Activated T-cell treated with anti-CD3 and anti-CD28 coated beads for 48 hours (primary cell): Measurements from ENCODE around the gene SCYL1.

Source experiments
- DNase-seq: peaks from one replicate; pipeline ENCODE4 v3.0.0-alpha.2; 2020; ENCODE audit warnings: low read depth

SCYL1 gene

GRCh38 chr11:65493367-65494176 lies 31.3 kb upstream of the SCYL1 start:
- no peak for DNase-seq

DNA sequence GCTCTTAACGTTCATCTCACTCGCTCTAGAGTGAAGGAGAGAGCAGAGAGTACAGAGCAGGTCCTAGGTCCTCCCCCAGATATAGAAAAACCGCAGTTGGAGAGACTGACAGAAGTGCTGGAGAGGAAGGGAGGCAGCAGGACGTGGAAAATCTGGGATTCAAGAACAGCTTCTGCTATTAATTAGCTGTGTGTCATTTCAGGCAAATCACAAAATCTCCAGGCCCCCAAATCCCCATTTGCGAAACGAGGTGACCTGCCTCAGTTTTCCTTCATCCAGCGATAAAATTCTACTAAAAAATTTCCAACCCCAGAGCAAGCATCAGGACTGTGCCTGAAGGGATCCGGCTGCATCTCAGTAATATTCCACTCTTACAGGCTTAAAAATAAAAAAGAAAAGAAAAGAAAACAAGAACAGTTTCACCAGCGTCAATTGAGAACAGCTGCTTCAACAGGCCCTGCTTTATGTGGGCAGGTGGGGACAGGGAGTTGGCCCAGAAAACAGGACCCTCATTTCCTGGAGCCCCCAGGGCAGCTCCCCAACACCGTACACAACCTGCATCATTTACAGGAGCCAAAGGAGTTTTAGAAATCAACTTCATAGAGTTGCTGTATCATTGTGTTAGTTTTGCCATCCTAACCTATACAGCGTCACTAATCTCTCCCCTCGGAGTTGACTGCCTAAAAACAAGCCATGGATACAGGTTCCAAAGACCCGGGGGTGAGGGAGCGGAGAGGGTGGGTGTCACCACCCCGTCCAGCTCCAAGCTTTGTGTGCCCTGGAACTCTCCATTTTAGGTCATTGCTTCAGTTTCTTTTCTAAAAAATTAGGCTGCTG lies 28.4 kb upstream of the SCYL1 start:
- DNase-seq: no peak

GRCh38 chr11:65497141-65498041 lies 27.5 kb upstream of the SCYL1 start:
- DNase-seq: peak; percentile 100

DNA sequence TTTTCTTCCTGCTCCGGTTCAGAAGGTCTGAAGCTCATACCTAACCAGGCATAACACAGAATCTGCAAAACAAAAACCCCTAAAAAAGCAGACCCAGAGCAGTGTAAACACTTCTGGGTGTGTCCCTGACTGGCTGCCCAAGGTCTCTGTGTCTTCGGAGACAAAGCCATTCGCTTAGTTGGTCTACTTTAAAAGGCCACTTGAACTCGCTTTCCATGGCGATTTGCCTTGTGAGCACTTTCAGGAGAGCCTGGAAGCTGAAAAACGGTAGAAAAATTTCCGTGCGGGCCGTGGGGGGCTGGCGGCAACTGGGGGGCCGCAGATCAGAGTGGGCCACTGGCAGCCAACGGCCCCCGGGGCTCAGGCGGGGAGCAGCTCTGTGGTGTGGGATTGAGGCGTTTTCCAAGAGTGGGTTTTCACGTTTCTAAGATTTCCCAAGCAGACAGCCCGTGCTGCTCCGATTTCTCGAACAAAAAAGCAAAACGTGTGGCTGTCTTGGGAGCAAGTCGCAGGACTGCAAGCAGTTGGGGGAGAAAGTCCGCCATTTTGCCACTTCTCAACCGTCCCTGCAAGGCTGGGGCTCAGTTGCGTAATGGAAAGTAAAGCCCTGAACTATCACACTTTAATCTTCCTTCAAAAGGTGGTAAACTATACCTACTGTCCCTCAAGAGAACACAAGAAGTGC lies 26.7 kb upstream of the SCYL1 start:
- peak; percentile 55 for DNase-seq

GRCh38 chr11:65498727-65498976 lies 26.2 kb upstream of the SCYL1 start:
- no peak for DNase-seq

DNA sequence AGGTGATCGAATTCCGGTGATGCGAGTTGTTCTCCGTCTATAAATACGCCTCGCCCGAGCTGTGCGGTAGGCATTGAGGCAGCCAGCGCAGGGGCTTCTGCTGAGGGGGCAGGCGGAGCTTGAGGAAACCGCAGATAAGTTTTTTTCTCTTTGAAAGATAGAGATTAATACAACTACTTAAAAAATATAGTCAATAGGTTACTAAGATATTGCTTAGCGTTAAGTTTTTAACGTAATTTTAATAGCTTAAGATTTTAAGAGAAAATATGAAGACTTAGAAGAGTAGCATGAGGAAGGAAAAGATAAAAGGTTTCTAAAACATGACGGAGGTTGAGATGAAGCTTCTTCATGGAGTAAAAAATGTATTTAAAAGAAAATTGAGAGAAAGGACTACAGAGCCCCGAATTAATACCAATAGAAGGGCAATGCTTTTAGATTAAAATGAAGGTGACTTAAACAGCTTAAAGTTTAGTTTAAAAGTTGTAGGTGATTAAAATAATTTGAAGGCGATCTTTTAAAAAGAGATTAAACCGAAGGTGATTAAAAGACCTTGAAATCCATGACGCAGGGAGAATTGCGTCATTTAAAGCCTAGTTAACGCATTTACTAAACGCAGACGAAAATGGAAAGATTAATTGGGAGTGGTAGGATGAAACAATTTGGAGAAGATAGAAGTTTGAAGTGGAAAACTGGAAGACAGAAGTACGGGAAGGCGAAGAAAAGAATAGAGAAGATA lies 25.7 kb upstream of the SCYL1 start, which contains the start of gene MALAT1:
TSS of gene MALAT1 (plus strand) at position 69 of the 736 bp plus-strand sequence.
- DNase-seq: peak; percentile 84

DNA sequence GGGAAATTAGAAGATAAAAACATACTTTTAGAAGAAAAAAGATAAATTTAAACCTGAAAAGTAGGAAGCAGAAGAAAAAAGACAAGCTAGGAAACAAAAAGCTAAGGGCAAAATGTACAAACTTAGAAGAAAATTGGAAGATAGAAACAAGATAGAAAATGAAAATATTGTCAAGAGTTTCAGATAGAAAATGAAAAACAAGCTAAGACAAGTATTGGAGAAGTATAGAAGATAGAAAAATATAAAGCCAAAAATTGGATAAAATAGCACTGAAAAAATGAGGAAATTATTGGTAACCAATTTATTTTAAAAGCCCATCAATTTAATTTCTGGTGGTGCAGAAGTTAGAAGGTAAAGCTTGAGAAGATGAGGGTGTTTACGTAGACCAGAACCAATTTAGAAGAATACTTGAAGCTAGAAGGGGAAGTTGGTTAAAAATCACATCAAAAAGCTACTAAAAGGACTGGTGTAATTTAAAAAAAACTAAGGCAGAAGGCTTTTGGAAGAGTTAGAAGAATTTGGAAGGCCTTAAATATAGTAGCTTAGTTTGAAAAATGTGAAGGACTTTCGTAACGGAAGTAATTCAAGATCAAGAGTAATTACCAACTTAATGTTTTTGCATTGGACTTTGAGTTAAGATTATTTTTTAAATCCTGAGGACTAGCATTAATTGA lies 25.0 kb upstream of the SCYL1 start:
- DNase-seq: no peak

GRCh38 chr11:65500387-65501185 lies 24.3 kb upstream of the SCYL1 start:
- no peak for DNase-seq

GRCh38 chr11:65501186-65501471 lies 23.8 kb upstream of the SCYL1 start:
- no peak for DNase-seq

DNA sequence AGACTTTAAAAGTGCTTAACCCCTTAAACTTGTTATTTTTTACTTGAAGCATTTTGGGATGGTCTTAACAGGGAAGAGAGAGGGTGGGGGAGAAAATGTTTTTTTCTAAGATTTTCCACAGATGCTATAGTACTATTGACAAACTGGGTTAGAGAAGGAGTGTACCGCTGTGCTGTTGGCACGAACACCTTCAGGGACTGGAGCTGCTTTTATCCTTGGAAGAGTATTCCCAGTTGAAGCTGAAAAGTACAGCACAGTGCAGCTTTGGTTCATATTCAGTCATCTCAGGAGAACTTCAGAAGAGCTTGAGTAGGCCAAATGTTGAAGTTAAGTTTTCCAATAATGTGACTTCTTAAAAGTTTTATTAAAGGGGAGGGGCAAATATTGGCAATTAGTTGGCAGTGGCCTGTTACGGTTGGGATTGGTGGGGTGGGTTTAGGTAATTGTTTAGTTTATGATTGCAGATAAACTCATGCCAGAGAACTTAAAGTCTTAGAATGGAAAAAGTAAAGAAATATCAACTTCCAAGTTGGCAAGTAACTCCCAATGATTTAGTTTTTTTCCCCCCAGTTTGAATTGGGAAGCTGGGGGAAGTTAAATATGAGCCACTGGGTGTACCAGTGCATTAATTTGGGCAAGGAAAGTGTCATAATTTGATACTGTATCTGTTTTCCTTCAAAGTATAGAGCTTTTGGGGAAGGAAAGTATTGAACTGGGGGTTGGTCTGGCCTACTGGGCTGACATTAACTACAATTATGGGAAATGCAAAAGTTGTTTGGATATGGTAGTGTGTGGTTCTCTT lies 23.2 kb upstream of the SCYL1 start:
- DNase-seq: no peak

GRCh38 chr11:65502274-65502554 lies 22.7 kb upstream of the SCYL1 start:
- no peak for DNase-seq

- DNase-seq: no peak
Measured at GRCh38 chr11:65502555-65503367, 22.1 kb upstream of the SCYL1 start.

DNA sequence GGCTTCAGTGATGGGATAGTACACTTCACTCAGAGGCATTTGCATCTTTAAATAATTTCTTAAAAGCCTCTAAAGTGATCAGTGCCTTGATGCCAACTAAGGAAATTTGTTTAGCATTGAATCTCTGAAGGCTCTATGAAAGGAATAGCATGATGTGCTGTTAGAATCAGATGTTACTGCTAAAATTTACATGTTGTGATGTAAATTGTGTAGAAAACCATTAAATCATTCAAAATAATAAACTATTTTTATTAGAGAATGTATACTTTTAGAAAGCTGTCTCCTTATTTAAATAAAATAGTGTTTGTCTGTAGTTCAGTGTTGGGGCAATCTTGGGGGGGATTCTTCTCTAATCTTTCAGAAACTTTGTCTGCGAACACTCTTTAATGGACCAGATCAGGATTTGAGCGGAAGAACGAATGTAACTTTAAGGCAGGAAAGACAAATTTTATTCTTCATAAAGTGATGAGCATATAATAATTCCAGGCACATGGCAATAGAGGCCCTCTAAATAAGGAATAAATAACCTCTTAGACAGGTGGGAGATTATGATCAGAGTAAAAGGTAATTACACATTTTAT lies 21.4 kb upstream of the SCYL1 start:
- no peak for DNase-seq

- DNase-seq: no peak
Measured at GRCh38 chr11:65503949-65504673, 20.8 kb upstream of the SCYL1 start.

- no peak for DNase-seq
Measured at GRCh38 chr11:65504674-65505465, 20.0 kb upstream of the SCYL1 start.

GRCh38 chr11:65505466-65506289 lies 19.2 kb upstream of the SCYL1 start:
- DNase-seq: no peak
